ENCODE results near the gene CROCC2. TPM values are rescaled to one million over a fixed set of nuclear protein-coding genes. Genes with fewer than 3 reads are reported as not detected.
A peak's percentile ranks its signal among the peaks of the same experiment; 100 is the strongest.

CROCC2 gene
- total and polyA plus RNA-seq, 7 donors = 0.01 TPM; not detected in 6

DNA sequence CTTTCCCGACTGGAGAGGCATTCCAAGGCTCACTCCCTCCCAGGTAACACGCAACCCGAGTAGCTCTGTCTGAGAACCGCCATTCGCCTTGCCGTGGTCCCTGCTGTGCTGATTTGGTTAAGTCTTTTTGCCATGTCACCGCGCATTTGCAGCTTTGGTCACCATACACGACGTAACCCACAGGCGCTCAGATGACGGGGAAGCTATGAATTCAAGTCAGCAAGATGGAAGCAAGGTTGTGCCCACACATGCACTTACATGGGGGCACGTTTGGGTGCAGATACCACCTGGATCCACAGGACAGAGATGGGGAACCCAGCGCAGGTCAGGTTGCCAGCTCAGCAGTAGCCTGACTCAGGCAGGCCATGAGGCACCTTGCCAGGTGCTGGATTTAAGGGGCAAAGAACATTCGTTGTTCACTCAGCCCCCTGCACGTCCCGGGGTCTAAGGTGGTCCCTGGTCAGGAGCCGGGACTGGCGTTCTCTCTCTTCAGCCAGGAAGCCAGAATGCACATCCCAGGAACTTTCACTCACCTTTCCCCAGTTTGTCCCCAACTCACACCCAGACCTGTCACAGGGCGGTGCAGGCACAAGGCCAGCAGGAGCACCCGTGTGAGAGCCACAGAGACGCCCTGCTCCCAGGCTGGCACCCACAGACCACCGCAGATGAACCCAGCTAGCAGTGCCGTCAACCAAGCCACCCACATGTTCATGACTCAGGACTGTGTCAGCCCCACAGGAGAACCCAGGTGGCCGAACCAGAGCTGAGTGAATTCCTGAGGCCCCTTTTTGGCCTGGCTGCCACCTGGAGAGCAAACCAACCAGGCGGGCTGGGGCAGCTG, 112.1 kb downstream of the CROCC2 start:
- Histone ChIP-seq H3K36me3 (ENCODE audit: insufficient read depth in 1 of 2, low read depth in 1 of 2) (peaks cover 0 to 4% of the 10 kb centered on the region in 2 donors), H3K27ac (no peak overlapping the region), H3K4me3 (no peak overlapping the region), H3K27me3 (ENCODE audit: insufficient read depth in 3 of 3, low read length in 2 of 3) (no peaks in the 10 kb centered on the region), H3K9me3 (peaks cover 7% of the 10 kb centered on the region), H3K4me1 (no peaks in the 10 kb centered on the region)
- ATAC-seq = peak in 1 of 4 donors; percentile 37
- peak in 1 of 2 donors; percentile 49 for DNase-seq
- intact Hi-C loops (cut with DNase I) = no loop called here
- 89 to 94% (median 91%) methylated on average over 26 of the region's 26 CpGs for WGBS, 3 donors
- TF ChIP-seq, protein P1, sequence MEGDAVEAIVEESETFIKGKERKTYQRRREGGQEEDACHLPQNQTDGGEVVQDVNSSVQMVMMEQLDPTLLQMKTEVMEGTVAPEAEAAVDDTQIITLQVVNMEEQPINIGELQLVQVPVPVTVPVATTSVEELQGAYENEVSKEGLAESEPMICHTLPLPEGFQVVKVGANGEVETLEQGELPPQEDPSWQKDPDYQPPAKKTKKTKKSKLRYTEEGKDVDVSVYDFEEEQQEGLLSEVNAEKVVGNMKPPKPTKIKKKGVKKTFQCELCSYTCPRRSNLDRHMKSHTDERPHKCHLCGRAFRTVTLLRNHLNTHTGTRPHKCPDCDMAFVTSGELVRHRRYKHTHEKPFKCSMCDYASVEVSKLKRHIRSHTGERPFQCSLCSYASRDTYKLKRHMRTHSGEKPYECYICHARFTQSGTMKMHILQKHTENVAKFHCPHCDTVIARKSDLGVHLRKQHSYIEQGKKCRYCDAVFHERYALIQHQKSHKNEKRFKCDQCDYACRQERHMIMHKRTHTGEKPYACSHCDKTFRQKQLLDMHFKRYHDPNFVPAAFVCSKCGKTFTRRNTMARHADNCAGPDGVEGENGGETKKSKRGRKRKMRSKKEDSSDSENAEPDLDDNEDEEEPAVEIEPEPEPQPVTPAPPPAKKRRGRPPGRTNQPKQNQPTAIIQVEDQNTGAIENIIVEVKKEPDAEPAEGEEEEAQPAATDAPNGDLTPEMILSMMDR (IDR thresholded peaks at IDR 0.05) = no peak

DNA sequence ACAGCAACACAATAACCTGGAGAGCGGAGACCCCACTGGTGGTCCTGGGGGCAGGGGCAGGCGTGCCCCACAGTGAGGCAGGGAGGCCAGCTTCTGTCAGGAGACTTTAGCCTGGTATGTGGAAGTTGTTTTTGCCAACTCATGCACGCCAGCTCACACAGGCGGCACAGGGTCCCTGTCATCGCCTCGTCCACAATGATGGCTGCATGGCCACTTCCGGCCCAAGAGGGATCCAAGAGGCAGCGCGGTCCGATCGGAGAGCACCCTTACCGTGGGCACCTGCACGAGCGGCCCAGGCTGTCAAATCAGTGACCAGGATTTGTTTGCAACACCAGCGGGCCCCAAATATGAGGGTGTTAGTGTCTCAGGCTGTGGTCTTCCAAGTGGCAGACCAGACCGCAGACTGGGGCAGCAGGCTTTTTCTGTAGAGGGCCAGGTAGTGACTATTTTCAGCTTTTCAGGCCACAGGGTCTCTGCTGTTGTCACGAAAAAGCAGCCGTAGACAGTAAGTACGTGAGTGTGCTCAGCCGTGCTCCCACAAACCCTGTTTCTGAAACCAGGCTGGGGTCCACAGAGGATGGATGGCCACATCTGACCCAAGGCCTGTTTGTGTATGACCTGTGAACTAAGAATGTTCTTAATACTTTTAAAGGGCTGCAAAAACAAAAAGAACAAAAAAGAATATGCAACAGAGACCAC, 113.5 kb downstream of the CROCC2 start:
- Histone ChIP-seq H3K27ac (no peak overlapping the region), H3K36me3 (ENCODE audit: insufficient read depth in 1 of 2, low read depth in 1 of 2) (peaks cover 0 to 6% of the 10 kb centered on the region in 2 donors), H3K4me3 (no peak overlapping the region), H3K27me3 (ENCODE audit: insufficient read depth in 3 of 3, low read length in 2 of 3) (no peaks in the 10 kb centered on the region), H3K4me1 (no peaks in the 10 kb centered on the region), H3K9me3 (peaks cover 7% of the 10 kb centered on the region)
- ATAC-seq (no peak), DNase-seq (no peak)
- TF ChIP-seq, protein P1 (IDR thresholded peaks at IDR 0.05) = no peak
- 96 to 97% (median 96%) methylated on average over 18 to 20 of the region's 20 CpGs for WGBS, 3 donors
- intact Hi-C loops (cut with DNase I) = no loop called here

DNA sequence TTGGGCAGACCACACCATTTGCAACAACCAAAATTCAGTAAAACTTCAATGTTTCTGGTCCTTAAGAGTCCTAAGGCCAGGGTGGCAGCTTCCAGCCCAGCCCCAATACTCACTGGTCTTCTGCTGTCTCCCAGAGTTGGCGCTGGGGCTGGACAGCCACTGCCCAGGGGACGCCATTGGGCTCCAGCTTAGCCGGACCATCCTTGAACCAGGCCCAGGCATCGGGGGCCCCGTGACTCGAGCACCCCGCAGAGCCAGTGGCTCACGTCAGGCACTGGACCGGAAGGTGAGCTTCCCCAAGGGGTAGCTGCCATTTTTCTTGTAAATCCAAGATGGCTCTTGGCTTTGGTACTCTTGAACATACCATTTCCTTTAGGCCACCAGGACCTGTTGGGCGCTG, 114.1 kb downstream of the CROCC2 start:
- Histone ChIP-seq H3K27ac (no peak overlapping the region), H3K27me3 (ENCODE audit: insufficient read depth in 3 of 3, low read length in 2 of 3) (no peaks in the 10 kb centered on the region), H3K4me3 (no peak overlapping the region), H3K4me1 (no peaks in the 10 kb centered on the region), H3K9me3 (peaks cover 9% of the 10 kb centered on the region), H3K36me3 (ENCODE audit: insufficient read depth in 1 of 2, low read depth in 1 of 2) (peaks cover 0 to 6% of the 10 kb centered on the region in 2 donors)
- WGBS, 3 donors = 97 to 99% (median 98%) methylated on average over 10 of the region's 10 CpGs
- TF ChIP-seq, protein P1 (IDR thresholded peaks at IDR 0.05) = no peak
- no peak for ATAC-seq
- no peak for DNase-seq
- intact Hi-C loops (cut with DNase I) = no loop called here

DNA sequence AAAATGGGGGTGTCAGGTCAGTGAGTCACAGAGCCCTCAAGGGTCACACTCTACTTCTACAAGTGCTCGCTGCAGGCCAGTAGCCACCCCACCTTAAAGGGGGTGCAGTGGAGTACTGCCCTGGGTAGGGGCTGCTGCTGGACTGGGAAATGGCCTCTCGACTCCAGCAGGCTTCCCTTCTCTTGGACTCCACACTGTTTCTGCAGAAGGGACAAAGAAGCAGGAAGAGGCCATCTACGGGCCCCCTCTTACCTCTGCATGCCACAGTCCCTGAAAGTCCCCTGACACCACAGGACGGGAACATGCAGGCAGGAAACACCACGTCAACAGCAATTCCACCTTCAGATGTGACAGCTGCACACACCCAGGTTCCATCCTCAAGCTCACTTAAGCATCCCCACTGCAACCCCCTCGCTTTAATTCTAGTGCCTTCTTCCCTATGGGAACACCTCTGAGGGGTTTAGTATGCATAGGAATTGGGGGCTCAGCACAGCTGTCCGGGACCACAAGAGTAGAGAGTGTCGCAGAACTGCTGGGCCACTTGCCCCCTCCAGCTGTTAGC, 114.6 kb downstream of the CROCC2 start:
- intact Hi-C loops (cut with DNase I) = no loop called here
- ATAC-seq (no peak), DNase-seq (no peak)
- Histone ChIP-seq H3K27ac (no peak overlapping the region), H3K4me3 (no peak overlapping the region), H3K4me1 (no peaks in the 10 kb centered on the region), H3K27me3 (ENCODE audit: insufficient read depth in 3 of 3, low read length in 2 of 3) (no peaks in the 10 kb centered on the region), H3K36me3 (ENCODE audit: insufficient read depth in 1 of 2, low read depth in 1 of 2) (peaks cover 0 to 6% of the 10 kb centered on the region in 2 donors), H3K9me3 (peaks cover 14% of the 10 kb centered on the region)
- WGBS, 3 donors = 81 to 94% (median 88%) methylated on average over 8 of the region's 8 CpGs
- TF ChIP-seq, protein P1 (IDR thresholded peaks at IDR 0.05) = no peak

All from psoas muscle (tissue), 8 donors.